CD4-positive, alpha-beta T cell (primary cell): ENCODE results near the gene NECTIN4. TPM values are rescaled to one million over a fixed set of nuclear protein-coding genes. Genes with fewer than 3 reads are reported as not detected.

ENCODE experiments used
- ATAC-seq: fragments of 200-7000 bp; cut with Tn5 transposase; one replicate; pipeline ENCODE4 v1.10.0; 2022; ENCODE audit warnings: mild to moderate bottlenecking; ENCODE audit not compliant: poor library complexity
- CTCF ChIA-PET: fragments of 350-600 bp; sonication (Branson Sonifier 250); formaldehyde crosslinking; loops from one replicate; lab custom pipeline; 2021; ENCODE audit warnings: antibody characterized with exemption, inconsistent platforms; lab: Charles Lee
- POLR2A ChIA-PET: fragments of 350-600 bp; sonication (Branson Sonifier 250); formaldehyde crosslinking; loops from one replicate; lab custom pipeline; 2021; ENCODE audit warnings: antibody characterized with exemption, inconsistent platforms; lab: Charles Lee
- DNase-seq, 14 experiments: peaks; one replicate each; pipeline ENCODE4 v3.0.0-alpha.2; 2013 to 2020; ENCODE audit warnings: mixed read lengths in 2 of 14
- H3K27ac ChIP-seq, 2 donors: one replicate each; pipeline versions ENCODE4 v1.5.1 to v1.7.0; 2013; ENCODE audit warnings: low read length in 2 of 2, low read depth in 1 of 2, mild to moderate bottlenecking in 1 of 2
- H3K27me3 ChIP-seq, 2 experiments: 1 replicate in 1 of 2; 2 replicates in 1 of 2; pipeline versions ENCODE4 v1.6.1 to v1.7.0; 2013; ENCODE audit warnings: low read length in 2 of 2, control low read depth in 1 of 2, mild to moderate bottlenecking in 1 of 2, moderate library complexity in 1 of 2; ENCODE audit not compliant: insufficient read depth in 2 of 2, control insufficient read depth in 1 of 2
- H3K36me3 ChIP-seq: one replicate; pipeline ENCODE4 v1.6.1; 2013; ENCODE audit warnings: low read length, control low read depth; ENCODE audit not compliant: insufficient read depth
- H3K4me1 ChIP-seq: one replicate; pipeline ENCODE4 v1.6.1; 2013; ENCODE audit warnings: low read length, control low read depth; ENCODE audit not compliant: insufficient read depth
- H3K4me3 ChIP-seq: one replicate; pipeline ENCODE4 v1.5.1; 2013; ENCODE audit warnings: mild to moderate bottlenecking, low read length, moderate library complexity
- H3K9me3 ChIP-seq, 2 experiments: 1 replicate in 1 of 2; 2 replicates in 1 of 2; pipeline versions ENCODE4 v1.6.1 to v1.7.0; 2013; ENCODE audit warnings: low read length in 2 of 2, mild to moderate bottlenecking in 2 of 2, control low read depth in 1 of 2, moderate library complexity in 1 of 2; ENCODE audit not compliant: control insufficient read depth in 1 of 2, insufficient read depth in 1 of 2
- H3K27ac Mint-ChIP-seq: one replicate; pipeline ENCODE4 v1.8.0; 2020; ENCODE audit warnings: mixed read lengths
- H3K27me3 Mint-ChIP-seq: one replicate; pipeline ENCODE4 v1.8.0; 2021; ENCODE audit warnings: mixed read lengths
- H3K36me3 Mint-ChIP-seq: one replicate; pipeline ENCODE4 v1.8.0; 2021; ENCODE audit warnings: low read depth, mixed read lengths
- H3K4me1 Mint-ChIP-seq: one replicate; pipeline ENCODE4 v1.8.0; 2021; ENCODE audit warnings: low read depth, mixed read lengths
- H3K4me3 Mint-ChIP-seq: one replicate; pipeline ENCODE4 v1.8.0; 2020; ENCODE audit warnings: mild to moderate bottlenecking, mixed read lengths
- H3K9me3 Mint-ChIP-seq: one replicate; pipeline ENCODE4 v1.8.0; 2020; ENCODE audit warnings: mixed read lengths
- intact Hi-C, 2 experiments: fragments of 100-400 bp; cut with DNase I in 1 of 2; cut with micrococcal nuclease in 1 of 2; formaldehyde crosslinking; loops; one replicate each; pipeline versions ENCODE4 v1.15.1 to v1.9.0; 2023 to 2025; cut with DNase I, micrococcal nuclease
- total RNA-seq, 174 experiments: library from RNA in 2 of 174; stranded (reverse) in 2 of 174; gene quantifications; one replicate each; pipeline ENCODE4 v1.2.3 and lab custom pipeline; 2021 to 2026
- TF ChIP-seq, protein P1 (sequence below): fragments of 200-600 bp; IDR thresholded peaks from one replicate; pipeline ENCODE4 v1.8.0; 2022; ENCODE audit warnings: antibody characterized with exemption, mild to moderate bottlenecking

The NECTIN4 gene
- total RNA-seq, 2 experiments from 2014 or later = 0.22 TPM

GRCh38 chr1:161121042-161121650, 31.8 kb upstream of the NECTIN4 start:
- Histone ChIP-seq H3K27me3 (no peaks in the 10 kb centered on the region), H3K9me3 (no peaks in the 10 kb centered on the region), H3K4me1 (peaks cover 38% of the 10 kb centered on the region), H3K27ac (peak overlapping the region in 1 of 2 donors; percentile 34), H3K36me3 (peaks cover 58% of the 10 kb centered on the region), H3K4me3 (no peak overlapping the region)
- ChIA-PET POLR2A (no interaction called here), CTCF (no interaction called here)
- TF ChIP-seq, protein P1, sequence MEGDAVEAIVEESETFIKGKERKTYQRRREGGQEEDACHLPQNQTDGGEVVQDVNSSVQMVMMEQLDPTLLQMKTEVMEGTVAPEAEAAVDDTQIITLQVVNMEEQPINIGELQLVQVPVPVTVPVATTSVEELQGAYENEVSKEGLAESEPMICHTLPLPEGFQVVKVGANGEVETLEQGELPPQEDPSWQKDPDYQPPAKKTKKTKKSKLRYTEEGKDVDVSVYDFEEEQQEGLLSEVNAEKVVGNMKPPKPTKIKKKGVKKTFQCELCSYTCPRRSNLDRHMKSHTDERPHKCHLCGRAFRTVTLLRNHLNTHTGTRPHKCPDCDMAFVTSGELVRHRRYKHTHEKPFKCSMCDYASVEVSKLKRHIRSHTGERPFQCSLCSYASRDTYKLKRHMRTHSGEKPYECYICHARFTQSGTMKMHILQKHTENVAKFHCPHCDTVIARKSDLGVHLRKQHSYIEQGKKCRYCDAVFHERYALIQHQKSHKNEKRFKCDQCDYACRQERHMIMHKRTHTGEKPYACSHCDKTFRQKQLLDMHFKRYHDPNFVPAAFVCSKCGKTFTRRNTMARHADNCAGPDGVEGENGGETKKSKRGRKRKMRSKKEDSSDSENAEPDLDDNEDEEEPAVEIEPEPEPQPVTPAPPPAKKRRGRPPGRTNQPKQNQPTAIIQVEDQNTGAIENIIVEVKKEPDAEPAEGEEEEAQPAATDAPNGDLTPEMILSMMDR = no peak
- DNase-seq (no peak), ATAC-seq (no peak)
- Mint-ChIP-seq H3K4me3 (no peak overlapping the region), H3K4me1 (peaks cover 40% of the 10 kb centered on the region), H3K27ac (peak overlapping the region; percentile 33), H3K9me3 (no peaks in the 10 kb centered on the region), H3K27me3 (no peaks in the 10 kb centered on the region), H3K36me3 (peaks cover 81% of the 10 kb centered on the region)
- intact Hi-C loops = no loop called here

- Mint-ChIP-seq H3K4me3 (peak overlapping the region; percentile 97), H3K36me3 (peaks cover 69% of the 10 kb centered on the region), H3K27ac (peak overlapping the region; percentile 91), H3K4me1 (peaks cover 54% of the 10 kb centered on the region), H3K9me3 (no peaks in the 10 kb centered on the region), H3K27me3 (no peaks in the 10 kb centered on the region)
- ATAC-seq = peak; percentile 69
- peaks cover 49% of the 10 kb centered on the region for H3K4me1 ChIP-seq
- no peaks in the 10 kb centered on the region for H3K27me3 ChIP-seq
- POLR2A ChIA-PET = interaction anchor here (0.9 to 2.7 kb wide), 2 partner anchors 13 to 34 kb away, joined by 4 to 35 read pairs; partner anchors contain the start of genes DEDD and UFC1
- H3K36me3 ChIP-seq = peaks cover 46% of the 10 kb centered on the region
- DNase-seq = peak in 11 of 14 experiments; percentile 30 to 89 (median 49)
- H3K4me3 ChIP-seq = peak overlapping the region; percentile 91
- intact Hi-C loops = loop anchor here (1.0 to 5.0 kb wide), 3 partner anchors 13 to 72 kb away; partner anchors contain the start of genes UFC1 (in 2 of the 2), DEDD (in 1 of the 2) and USF1 (in 1 of the 2)
- peak overlapping the region in 1 of 2 donors; percentile 91 for H3K27ac ChIP-seq
- TF ChIP-seq, protein P1 = peak; percentile 36
- no peaks in the 10 kb centered on the region for H3K9me3 ChIP-seq
- CTCF ChIA-PET = interaction anchor here (0.6 to 3.3 kb wide), 2 partner anchors 46 to 91 kb away, joined by 4 to 12 read pairs; partner anchors contain the start of gene PPOX
Observed at GRCh38 chr1:161119092-161119903, 29.9 kb upstream of the NECTIN4 start.
